GM19372 (cell line): Measurements from ENCODE around the gene BRI3.
A peak's percentile ranks its signal among the peaks of the same experiment; 100 is the strongest.

ENCODE experiments used
- ATAC-seq: cut with Tn5 transposase; IDR thresholded peaks from one replicate; pipeline ENCODE4 v1.9.1; 2021; ENCODE audit warnings: mild to moderate bottlenecking, low read depth, moderate library complexity; ENCODE audit not compliant: unreplicated experiment

BRI3 gene, protein sequence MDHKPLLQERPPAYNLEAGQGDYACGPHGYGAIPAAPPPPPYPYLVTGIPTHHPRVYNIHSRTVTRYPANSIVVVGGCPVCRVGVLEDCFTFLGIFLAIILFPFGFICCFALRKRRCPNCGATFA

DNA sequence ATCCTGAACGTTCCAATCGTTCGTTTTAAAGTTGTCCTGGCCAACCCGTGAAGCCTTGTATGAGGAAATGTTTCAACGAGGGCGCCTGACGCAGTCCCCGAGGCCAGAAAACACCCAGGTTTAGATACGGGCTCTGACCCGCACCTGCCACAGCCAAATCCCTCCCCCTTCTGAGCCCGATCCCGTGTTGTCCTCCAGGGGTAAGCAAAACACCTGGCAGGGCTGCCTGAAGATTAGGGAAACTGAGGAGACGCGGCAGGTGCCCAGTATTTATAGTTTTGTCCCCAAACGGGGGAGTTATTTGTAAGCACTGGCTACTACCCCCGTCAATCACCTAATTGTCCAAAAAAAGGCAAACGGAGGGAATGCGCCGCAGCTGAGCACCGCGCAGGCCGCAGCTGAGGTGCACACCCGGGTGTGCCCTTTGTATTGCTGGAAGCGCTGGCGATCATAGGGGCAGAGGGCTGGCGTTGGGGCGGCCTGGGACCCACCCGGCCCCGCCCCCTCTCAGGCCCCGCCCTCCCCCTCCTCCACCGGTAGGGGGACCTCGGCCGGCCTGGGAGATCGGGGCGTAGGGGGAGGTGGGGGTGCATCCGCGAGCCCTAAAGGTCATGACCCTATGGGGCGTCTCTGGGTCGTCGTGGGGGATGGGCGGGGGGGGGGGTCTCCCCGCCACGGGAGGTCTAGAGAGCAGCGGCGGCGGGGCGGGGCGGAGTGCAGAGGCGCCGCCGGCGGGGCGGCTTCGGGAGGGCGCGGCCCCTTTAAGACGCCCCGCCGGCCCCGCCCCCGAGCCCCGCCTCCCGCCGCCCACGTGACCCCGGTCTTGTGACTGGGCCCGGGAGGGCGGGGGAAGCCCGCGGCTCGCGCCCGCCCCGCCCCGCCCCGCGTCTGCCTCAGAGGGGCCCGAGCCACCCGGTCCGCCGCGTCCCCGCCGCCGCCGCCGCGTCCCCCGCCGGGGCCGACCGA, at the start of gene BRI3:
BRI3 (plus strand) TSS at position 896 of the 966 bp plus-strand sequence. CDS start 110 bp downstream, outside the sequence.
- ATAC-seq, result peak; percentile 70

DNA sequence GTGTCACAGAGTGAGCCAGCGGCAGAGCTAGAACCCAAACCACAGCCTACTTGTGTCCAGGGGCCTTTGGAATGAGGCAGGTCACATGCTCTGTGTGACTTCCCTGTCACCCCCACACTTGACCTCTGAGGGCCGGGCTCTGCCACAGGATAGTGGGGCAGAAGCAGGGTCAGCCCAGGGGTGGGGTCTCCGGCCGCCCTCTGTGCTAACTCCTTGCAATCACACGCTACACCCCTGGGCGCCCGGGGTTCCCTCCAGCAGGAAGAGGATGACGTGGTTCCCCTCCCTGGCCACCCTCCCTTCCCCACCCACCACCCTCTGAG, 49.3 kb upstream of the BRI3 start:
- no peak for ATAC-seq

DNA sequence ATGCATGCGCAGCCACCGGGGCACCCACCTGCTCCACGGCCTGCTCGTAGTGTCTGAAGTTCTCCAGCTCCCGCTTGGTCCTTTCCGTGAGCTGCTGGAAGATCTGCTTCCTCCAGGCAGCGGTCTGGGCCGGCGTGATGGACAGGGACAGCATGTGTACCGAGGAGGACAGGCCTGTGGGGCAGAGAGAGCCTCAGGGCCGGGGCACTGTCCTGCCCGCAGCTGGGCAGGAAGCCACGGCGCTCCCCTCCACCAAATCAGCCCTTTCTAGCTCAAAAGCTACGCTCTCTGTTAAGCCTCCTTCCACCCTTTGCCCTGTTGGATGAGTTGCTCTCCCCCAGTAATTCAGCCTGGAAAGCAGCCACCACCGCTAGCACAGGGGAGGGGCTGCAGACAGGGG, 48.7 kb upstream of the BRI3 start:
- ATAC-seq, result no peak

DNA sequence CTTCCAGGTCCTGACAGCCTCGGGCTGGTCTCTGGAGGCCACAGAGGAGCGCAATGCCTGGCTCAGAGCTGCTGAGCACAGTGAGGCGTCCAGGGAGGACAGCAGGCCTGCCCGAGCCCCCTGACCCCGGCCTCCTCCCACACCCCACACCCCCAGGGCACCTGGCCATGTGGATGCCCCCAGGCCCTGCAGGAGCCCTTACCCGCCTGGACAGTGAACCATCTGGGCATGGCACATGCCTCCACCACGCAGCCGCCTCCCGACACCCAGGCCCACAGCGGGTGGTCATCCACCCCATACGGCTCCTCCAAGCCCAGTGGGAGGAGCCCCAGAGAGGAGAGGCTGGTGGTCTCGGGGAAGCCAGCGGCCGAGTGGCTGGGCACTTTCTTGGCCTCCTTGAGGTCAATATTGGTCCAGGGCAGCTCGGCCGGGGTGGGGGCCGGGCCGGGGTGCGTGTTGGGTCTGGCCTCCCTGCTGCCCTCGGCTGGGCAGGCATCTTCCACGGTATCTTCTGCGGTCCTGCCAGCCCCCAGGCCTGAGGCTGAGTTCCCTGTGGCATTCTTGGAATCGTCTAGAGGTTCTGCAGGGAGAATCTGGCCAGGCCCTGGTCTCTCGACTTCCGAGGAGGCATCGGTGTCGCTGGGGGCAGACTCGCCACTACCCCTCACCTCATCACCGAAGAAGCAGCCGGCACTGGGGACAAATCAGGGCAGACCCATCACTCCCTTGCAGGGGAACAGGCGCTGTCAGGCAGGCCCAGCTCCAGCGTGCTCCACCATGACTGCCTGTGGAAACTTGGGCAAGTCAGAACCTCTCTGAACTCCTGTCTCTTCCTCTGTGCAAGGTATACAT, 48.0 kb upstream of the BRI3 start:
- ATAC-seq, result no peak

DNA sequence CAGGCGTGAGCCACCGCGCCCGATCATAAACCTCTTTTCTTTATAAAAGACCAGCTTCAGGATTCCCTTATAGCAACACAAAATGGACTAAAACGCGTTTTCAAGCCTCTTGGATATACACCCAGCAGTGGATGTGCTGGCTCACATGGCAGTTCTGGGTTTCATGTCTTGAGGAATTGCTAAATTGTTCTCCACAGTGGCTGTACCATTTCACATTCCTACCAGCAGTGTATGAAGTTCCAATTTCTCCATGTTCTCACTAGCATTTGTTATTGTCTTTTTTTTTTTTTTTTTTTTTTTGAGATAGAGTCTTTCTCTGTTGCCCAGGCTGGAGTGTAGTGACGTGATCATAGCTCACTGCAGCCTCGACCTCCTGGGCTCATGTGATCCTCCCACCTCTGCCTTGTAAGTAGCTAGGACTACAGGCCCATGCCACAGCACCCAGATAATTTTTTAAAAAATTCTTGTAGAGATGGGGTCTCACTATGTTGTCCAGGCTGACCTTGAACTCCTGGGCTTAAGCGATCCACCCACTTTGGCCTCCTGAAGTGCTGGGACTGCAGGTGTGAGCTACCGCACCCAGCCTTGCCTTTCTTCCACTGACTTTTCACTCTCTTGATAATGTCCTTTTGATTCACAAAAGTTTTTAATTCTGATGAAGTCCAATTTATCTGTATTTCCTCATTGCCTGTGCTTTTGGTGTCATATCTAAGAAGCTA, 46.9 kb upstream of the BRI3 start:
- ATAC-seq, result no peak

DNA sequence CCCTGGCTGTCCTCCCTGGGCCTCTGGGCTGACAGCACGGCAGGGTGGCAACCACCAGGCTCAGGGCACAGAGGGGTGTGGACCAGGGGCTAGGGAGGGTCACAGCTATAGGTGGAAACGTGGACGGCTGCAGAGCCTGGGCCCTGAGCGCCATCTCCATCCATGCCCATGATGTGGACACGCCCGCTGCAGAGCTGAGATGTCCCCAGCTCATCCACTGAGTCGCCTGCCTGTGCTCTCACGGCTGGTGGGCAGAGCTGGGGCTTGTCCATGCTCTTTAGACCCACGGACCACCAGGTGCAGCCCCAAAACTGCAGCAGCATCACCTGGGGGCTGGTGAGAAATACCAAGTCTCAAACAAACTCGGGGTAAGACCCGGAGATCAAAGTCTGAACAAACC, 45.6 kb upstream of the BRI3 start:
- no peak for ATAC-seq

DNA sequence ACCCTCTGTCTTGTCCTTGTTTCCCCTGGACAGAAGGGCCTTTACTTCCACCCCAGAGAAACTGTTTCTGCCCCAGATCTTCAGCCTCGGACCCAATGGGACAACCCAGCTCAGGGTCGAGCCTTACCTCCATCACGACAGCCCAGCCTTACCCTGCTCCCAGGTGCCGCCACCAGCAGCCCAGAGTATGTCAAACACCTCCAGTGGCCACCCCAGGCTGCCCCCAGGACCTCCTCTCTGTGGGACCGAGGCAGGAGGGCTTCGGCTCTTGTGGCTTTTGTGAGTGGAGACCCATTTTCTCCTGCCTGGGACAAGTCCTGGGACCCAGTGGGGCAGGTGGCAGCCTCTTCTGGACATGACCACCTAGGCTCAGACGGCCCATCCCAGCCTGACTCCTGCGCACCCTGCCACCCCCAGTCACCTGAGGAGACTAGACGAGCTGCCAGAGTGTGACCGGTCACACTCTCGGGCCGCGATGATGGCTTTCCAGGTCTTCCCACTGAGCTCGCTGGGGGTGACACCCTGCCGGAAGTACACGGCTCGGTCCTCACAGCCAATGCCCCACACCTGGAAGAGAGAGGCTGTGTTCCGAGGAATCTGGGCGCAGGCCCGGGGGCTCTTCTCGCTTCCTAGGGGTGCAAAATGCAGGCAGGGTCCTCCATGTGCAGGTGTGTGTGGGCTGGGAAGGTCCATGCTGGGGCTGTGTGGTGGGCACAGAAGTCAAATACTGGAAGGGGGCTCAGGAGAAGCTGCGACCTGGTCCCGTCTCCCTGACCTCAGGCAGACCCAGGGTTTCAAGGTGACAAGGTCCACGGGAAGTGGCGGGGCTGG, 44.9 kb upstream of the BRI3 start:
- no peak for ATAC-seq

DNA sequence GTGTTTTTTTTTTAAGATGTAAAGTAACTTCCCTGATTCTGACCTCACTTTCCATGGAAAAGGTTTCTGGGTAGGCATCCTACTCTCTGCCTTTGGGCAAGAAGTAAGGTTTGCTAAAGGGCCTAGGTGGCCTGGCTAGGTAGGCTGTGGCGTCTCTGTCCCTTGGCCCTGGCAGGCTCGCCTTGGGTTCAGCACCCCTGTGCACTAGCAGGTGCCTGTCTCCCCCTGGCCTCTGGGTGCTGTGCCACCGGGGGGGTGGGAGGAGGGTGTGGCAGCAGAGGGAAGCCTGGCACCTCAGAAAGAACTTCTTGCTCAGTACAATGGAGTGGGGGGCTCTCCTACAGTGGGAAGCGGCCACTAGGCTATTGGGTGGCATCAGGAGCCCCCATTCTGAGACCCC, 43.4 kb upstream of the BRI3 start:
- no peak for ATAC-seq

DNA sequence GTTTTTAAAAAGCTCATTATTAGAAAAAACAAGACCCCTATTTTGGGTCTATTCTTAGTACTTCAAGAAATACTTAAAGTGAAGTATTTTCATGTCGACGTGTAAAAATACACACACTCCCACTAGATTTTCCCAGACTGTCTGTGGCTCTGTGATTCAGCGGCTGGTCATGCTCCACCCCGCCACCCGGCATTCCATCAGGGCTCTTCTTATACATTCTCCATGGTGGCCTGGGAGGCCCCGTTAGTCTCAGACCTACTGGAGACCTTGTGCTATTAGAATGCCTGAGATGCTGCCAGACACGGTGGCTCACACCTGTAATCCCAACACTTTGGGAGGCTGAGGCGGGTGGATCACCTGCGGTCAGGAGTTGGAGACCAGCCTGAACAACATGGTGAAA, 42.5 kb upstream of the BRI3 start:
- ATAC-seq, result no peak

DNA sequence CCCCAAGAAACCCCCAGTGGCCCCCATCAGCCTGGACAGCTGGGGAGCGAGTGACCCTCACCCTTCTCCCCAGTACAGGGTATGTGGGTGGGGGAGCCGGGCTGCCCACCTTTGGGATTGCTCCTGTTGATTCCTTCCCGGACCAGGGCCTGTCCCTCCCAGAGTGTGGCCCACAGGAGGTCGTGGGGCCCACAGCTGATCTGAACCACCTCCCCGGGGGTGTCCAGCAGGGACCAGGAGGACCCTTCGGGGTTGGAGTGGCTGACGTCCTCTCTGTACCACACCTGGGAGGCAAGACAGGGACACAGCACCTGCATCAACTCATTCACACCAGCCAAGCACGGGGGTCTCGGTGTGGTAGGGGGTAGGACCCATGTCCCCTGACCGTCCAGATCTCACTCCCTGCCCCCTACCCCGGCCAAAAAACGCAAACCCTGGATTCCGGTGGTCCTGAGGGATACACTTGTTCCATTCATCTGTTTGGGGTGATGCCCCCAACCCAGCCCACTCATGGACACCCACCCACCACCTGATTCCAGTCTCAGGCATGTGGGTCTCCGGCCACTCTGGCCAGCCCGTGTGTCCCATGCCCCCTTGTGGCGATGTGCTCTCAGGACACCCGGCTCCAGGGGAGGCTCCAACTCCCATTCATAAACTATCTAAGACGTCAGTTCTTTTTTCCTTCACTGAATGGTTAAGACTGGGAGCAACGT, 40.4 kb upstream of the BRI3 start:
- ATAC-seq, result no peak

DNA sequence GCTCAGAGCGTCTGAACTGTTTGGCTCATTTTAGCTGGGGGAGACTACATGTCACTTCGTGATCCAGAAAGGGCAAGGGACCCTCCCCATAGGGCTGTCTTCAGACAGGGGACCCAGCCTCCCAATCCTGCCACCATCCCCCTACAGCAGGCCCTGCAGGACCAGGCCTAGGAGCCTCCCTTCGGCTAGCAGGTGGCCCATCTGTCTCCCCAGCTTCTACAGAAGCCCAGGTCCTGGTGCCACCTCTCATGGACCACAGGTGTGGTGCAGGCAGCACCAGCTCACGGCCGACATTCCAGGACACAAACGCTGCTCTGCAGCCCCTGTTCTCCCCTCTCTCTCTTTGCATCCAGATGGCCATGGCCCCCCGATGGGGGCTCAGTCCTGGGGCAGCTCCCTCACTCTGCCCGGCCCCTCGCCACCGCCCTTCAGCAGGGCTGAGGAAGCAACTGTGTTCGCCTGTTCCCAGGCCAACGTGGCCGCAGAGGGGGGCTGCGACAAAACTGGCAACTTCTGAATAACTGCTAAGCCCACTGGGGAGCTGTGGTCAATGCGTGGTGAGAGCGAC, 39.7 kb upstream of the BRI3 start:
- no peak for ATAC-seq

DNA sequence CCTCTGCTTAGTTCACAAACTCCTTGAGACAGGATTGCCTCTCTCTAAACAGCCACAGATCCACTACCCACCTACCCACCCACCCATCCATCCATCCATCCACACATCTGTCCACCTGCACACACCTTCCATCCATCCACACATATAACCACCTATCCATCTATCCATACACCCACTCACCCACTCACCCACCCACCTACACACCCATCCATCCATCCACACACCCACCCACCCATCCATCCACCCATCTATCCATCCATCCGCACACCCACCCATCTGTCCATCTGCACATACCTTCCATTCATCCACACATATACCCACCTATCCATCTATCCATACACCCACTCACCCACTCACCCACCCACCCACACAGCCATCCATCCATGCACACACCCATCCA, 39.1 kb upstream of the BRI3 start:
- ATAC-seq, result no peak

DNA sequence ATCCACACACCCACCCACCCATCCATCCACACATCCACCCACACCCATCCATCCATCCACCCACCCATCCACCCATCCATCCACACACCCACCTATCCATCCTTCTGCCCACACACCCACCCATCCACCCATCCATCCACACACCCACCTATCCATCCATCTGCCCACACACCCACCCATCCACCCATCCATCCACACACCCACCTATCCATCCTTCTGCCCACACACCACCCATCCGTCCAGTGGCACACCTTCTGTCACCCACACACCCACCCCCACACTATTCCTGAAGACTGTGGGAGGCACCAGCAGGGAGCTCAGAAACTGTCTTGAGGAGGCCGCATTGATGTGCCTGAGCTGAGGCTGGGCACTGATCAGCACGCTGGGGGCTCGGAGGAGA, 38.6 kb upstream of the BRI3 start:
- no peak for ATAC-seq

DNA sequence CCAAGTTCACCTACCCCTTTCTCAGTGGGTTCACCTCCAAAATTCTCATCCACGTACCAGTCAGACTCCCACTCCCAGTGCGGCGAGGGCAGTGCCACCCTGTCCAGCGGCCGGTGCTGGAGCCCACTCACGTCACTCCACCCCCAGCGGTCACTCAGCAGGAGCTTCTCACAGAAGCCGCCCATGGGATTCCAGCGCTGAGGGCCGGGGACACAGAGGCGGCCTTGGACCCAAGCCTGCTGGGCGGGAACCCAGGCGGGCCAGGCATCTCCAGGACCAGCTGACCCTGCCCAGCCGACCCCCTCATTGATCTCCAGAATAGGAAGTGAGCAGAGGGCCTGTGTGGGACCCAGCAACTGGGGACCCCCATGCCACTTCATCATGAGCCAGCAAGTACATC, 36.6 kb upstream of the BRI3 start:
- ATAC-seq, result no peak

DNA sequence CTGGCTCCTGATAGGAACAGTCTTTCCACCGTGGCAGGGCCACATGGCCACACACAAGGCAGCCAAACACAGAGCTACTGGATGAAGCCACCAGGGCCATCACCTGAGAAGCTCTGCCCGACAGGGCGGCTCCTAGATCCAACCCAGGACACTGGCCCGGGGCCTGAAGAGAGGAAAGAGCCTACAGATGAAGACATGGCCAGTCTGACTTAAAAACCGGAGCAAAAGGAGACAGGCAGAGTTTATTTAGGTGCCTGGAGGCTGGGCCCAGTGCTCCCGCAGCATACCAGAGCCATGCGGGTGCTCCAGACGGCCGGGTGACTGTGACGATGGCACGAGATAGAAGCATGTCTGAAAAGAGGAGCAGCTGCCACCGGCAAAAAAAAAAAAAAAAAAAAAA, 33.3 kb upstream of the BRI3 start:
- no peak for ATAC-seq

DNA sequence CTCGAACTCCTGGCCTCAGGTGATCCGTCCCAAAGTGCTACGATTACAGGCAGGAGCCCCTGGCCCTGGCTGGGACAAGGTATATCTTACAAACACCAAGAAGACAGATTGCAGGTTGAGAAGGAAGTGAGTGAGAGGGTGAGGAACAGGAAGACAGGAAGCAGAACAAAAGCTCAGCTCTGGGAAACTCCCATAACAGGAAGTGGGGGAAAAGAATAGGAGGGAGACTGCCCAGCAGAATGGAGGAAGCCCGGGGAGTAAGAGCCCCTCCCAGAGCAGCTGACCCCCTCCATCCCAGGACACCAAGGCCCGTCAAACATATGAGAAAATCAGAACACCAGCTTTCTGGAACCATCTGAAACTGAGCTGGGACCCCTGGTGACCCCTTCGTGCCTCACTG, 32.4 kb upstream of the BRI3 start:
- ATAC-seq, result no peak

DNA sequence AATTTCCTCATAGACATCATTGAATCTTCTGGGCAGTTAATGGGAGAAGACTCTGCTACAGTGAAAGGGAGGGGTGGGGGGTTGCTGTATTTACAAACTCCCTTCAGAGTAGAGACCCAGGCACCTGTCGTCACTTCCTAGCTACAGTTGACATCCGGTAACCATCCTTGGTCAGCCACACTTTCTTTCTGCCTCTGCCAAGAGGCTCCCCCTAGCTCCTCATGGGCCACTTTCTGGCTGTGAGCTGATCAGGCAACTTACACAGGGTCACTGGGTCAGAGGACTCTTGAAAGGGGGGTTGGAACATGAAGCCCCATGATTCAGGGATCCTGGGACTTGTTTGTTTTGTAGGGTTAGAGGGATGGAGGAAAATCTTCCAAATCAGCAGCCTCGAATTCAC, 30.7 kb upstream of the BRI3 start:
- ATAC-seq, result no peak

DNA sequence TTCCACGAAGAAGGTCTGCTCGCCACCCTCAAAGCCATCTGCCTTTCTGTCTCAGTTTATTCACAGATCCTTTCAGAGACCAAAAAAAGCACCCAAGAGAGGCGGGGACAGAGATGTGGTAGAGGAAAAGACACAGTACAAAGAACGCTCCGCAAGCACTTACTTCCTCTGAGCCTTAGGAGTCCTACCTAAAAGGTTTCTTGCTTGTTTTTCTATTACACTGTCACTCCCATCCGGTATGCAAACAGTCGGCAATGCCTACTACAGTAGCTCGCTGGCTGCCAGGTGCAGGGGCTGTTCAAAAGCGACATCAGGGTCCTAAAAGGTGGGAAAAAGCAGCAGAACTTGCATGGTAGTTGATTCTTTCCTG, 30.3 kb upstream of the BRI3 start:
- ATAC-seq, result peak; percentile 18
